ENCODE data around the gene P2RY8. TPM values are rescaled to one million over a fixed set of nuclear protein-coding genes. Genes with fewer than 3 reads are reported as not detected.

Gene P2RY8
- total RNA-seq, 3 donors from 2014 or later = 1.3 to 3.2 (median 1.5) TPM

DNA sequence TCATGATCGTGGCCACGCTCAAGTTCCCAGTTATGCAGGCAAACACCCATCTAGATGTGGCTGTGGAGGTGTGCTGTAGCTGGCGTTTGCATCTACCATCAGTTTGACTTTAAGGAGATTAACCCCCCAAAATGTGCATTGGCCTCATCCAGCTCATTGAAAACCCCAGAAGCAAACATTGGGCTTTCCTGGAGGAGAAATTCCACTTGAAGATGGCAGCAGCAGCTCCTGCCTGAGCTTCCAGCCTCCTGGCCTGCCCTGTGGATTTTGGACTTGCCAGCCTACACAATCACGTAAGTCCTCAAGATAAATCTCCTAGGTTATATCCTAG, 114.9 kb downstream of the P2RY8 start:
- DNase-seq (ENCODE audit: low spot score in 2 of 2) = no peak
- peaks cover 12% of the 10 kb centered on the region for H3K36me3 ChIP-seq
- TF ChIP-seq POLR2A (IDR thresholded peaks at IDR 0.05) (no peak), CTCF (IDR thresholded peaks at IDR 0.05) (no peak), POLR2AphosphoS5 (IDR thresholded peaks at IDR 0.05) (no peak)
- H3K4me1 ChIP-seq = no peaks in the 10 kb centered on the region
- intact Hi-C loops (cut with DNase I; ENCODE audit: low total_unique reads) = no loop called here
- H3K27me3 ChIP-seq = no peaks in the 10 kb centered on the region
- peaks cover 19 to 29% of the 10 kb centered on the region in 2 donors for H3K9me3 ChIP-seq
- H3K4me3 ChIP-seq = no peak overlapping the region
- no peak overlapping the region for H3K27ac ChIP-seq

GRCh38 chrX:1421433-1422134, 115.4 kb downstream of the P2RY8 start:
- Histone ChIP-seq H3K27me3 (no peaks in the 10 kb centered on the region), H3K4me1 (no peaks in the 10 kb centered on the region), H3K27ac (no peak overlapping the region), H3K9me3 (peaks cover 19 to 29% of the 10 kb centered on the region in 2 donors), H3K36me3 (peaks cover 12% of the 10 kb centered on the region), H3K4me3 (no peak overlapping the region)
- TF ChIP-seq CTCF (IDR thresholded peaks at IDR 0.05) (no peak), POLR2AphosphoS5 (IDR thresholded peaks at IDR 0.05) (no peak), POLR2A (IDR thresholded peaks at IDR 0.05) (no peak)
- DNase-seq (ENCODE audit: low spot score in 2 of 2) = no peak
- intact Hi-C loops (cut with DNase I; ENCODE audit: low total_unique reads) = no loop called here

DNA sequence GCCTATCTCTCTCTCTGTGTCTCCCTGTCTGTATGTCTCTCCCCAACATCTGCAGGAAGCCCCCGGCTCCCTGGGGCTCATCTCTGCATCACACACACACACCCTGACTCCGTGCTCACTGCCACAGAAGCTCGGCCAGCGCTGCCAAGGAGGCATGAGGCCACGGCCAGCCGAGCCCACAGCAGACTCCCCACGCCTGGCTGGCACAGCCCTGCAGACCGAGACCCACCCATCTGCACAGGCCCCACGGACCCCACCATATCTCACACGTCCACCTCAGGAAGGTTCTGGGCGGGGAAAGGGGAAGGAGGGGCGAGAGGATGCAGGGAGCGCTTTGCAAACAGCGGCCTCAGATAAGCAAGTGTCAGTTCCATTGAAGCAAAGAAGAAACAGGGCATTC, 116.6 kb downstream of the P2RY8 start:
- intact Hi-C loops (cut with DNase I; ENCODE audit: low total_unique reads) = no loop called here
- DNase-seq (ENCODE audit: low spot score in 2 of 2) = no peak
- H3K4me3 ChIP-seq = no peak overlapping the region
- no peaks in the 10 kb centered on the region for H3K27me3 ChIP-seq
- no peaks in the 10 kb centered on the region for H3K4me1 ChIP-seq
- H3K36me3 ChIP-seq = peaks cover 12% of the 10 kb centered on the region
- H3K27ac ChIP-seq = no peak overlapping the region
- H3K9me3 ChIP-seq = peaks cover 19 to 29% of the 10 kb centered on the region in 2 donors
- TF ChIP-seq POLR2A (IDR thresholded peaks at IDR 0.05) = no peak
- TF ChIP-seq CTCF (IDR thresholded peaks at IDR 0.05) = no peak
- no peak for TF ChIP-seq POLR2AphosphoS5 (IDR thresholded peaks at IDR 0.05)

DNA sequence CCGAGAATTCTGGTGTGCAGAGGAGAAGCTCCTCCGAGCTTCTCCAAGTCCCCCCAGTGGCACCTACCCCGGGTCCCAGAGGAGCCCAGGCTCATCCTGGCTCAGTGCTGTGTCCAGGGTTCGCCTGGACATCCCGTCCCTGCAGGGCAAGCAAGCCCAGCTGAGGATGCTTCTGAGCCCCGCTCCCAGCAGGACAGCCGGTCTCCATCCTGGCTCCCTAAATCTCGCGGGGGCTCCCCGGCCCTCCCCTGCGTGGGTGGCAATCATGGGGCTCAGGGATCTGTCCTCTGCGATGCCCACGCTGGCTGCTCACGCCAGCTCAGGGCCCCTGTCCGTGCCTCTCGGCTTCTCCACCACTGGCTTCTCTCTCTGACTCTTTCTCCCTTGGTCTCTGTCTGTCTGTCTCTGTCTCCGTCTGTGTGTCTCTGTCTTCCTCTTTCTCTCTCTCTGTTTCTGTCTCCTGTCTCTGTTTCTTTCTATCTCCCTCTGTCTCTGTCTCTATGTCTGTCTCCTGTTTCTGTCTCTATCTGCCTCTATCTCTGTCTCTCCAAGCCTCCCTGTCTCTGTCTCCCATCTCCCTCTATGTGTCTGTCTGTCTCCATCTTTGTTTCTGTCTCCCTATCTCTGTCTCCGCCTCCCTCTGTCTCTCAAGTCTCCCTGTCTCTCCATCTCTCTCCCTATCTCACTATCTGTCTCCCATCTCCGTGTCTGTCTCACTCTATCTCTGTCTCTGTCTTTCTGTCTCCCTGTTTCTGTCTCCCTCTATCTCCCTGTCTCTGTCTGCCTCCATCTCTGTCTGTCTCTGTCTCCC, 117.2 kb downstream of the P2RY8 start:
- no peak for DNase-seq (ENCODE audit: low spot score in 2 of 2)
- H3K27me3 ChIP-seq = no peaks in the 10 kb centered on the region
- intact Hi-C loops (cut with DNase I; ENCODE audit: low total_unique reads) = no loop called here
- no peaks in the 10 kb centered on the region for H3K4me1 ChIP-seq
- no peak for TF ChIP-seq POLR2AphosphoS5 (IDR thresholded peaks at IDR 0.05)
- TF ChIP-seq POLR2A (IDR thresholded peaks at IDR 0.05) = no peak
- TF ChIP-seq CTCF (IDR thresholded peaks at IDR 0.05) = no peak
- H3K27ac ChIP-seq = no peak overlapping the region
- H3K36me3 ChIP-seq = peaks cover 12% of the 10 kb centered on the region
- H3K9me3 ChIP-seq = peaks cover 19 to 29% of the 10 kb centered on the region in 2 donors
- no peak overlapping the region for H3K4me3 ChIP-seq

DNA sequence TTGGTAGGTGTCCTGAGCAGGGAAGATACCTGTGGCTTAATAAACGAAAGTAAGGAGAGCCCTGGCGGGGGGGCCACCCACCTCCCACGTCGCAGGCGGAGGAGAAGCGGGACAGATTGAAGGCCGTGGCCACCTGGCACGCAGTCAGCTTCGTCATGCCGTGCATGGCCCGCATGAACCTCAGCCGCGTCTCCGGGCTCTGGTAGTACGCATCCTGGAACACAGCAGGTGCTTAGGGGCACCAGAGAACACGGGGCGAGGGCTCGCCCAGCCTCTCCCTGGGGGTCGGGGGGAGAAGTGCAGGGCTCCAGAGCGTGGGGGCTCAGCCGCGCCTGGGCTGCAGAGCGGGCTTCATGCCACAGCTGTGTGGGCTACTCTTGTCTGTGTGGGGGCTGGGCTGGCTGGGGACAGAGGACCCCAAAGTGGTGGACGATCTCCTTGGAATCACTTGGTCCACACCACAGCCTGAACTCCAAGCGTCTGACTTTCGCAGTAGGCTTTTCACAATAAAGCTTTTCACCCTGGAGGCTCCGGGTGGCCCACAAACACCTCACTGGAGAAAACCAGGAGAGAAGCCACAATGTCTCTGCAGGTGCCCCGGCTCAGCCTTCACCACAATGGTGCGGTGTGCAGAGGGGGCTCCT, 118.0 kb downstream of the P2RY8 start:
- Histone ChIP-seq H3K4me3 (no peak overlapping the region), H3K9me3 (peaks cover 19 to 29% of the 10 kb centered on the region in 2 donors), H3K36me3 (peaks cover 14% of the 10 kb centered on the region), H3K27ac (no peak overlapping the region), H3K4me1 (no peaks in the 10 kb centered on the region), H3K27me3 (no peaks in the 10 kb centered on the region)
- no peak for DNase-seq (ENCODE audit: low spot score in 2 of 2)
- intact Hi-C loops (cut with DNase I; ENCODE audit: low total_unique reads) = no loop called here
- TF ChIP-seq POLR2A (IDR thresholded peaks at IDR 0.05) (no peak), POLR2AphosphoS5 (IDR thresholded peaks at IDR 0.05) (no peak), CTCF (IDR thresholded peaks at IDR 0.05) (no peak)
